LoVo (cell line): ENCODE data around the gene CYP4A11.
"Not testable (repeated sequence)": the region's sequence is repeated elsewhere in the genome, so short reads cannot be mapped to it uniquely, and the experiment has no call there.

Experiments
- DNase-seq: peaks from one replicate; pipeline ENCODE4 v3.0.0-alpha.2; 2016; ENCODE audit warnings: low spot score

The CYP4A11 gene

GRCh38 chr1:46927249-46927835 is 13.9 kb downstream of the CYP4A11 start:
- DNase-seq = no peak

GRCh38 chr1:46910790-46911189 is 30.5 kb downstream of the CYP4A11 start:
- no peak for DNase-seq

- no peak for DNase-seq
Measured at GRCh38 chr1:46903481-46903880, 37.8 kb downstream of the CYP4A11 start.

GRCh38 chr1:46900401-46900800 is 40.9 kb downstream of the CYP4A11 start:
- no peak for DNase-seq

GRCh38 chr1:46881656-46882055 is 59.6 kb downstream of the CYP4A11 start:
- DNase-seq = not testable (repeated sequence)
